Fibroblast of the aortic adventitia (primary cell): ENCODE measurements around the gene FPR3. TPM values are rescaled to one million over a fixed set of nuclear protein-coding genes. Genes with fewer than 3 reads are reported as not detected.

Source experiments
- DNase-seq: peaks from one replicate; pipeline ENCODE4 v3.0.0-alpha.2; 2010; ENCODE audit warnings: low read depth
- H3K4me3 ChIP-seq: 2 replicates; pipeline ENCODE4 v1.5.1; 2011; ENCODE audit warnings: low read depth, mild to moderate bottlenecking, control low read depth, low read length, moderate library complexity
- CTCF ChIP-seq: IDR thresholded peaks from 2 replicates; pipeline ENCODE4 v1.5.1; 2011; ENCODE audit warnings: mild to moderate bottlenecking, low read length, control low read depth, inconsistent platforms; ENCODE audit not compliant: insufficient read depth
- total RNA-seq: library from RNA; depleted of rRNA; stranded (reverse); fragments of >200 nt; gene quantifications from 2 replicates; pipeline ENCODE4 v1.2.3, GENCODE V29; 2012; ENCODE audit warnings: low replicate concordance

Gene FPR3
- total RNA-seq, 1 donor = not detected

GRCh38 chr19:51815043-51815442 is 20.1 kb downstream of the FPR3 start:
- DNase-seq = no peak
- no peak for TF ChIP-seq CTCF
- H3K4me3 ChIP-seq = no peak overlapping the region

- no peak for DNase-seq
- H3K4me3 ChIP-seq = no peak overlapping the region
- no peak for TF ChIP-seq CTCF
Measured at GRCh38 chr19:51816711-51817110, 21.8 kb downstream of the FPR3 start.

- no peak for DNase-seq
- no peak for TF ChIP-seq CTCF
- no peak overlapping the region for H3K4me3 ChIP-seq
Measured at GRCh38 chr19:51820011-51820410, 25.1 kb downstream of the FPR3 start.

- TF ChIP-seq CTCF = no peak
- no peak for DNase-seq
- no peak overlapping the region for H3K4me3 ChIP-seq
Measured at GRCh38 chr19:51820831-51821446, 26.0 kb downstream of the FPR3 start.

- no peak overlapping the region for H3K4me3 ChIP-seq
- no peak for DNase-seq
- TF ChIP-seq CTCF = no peak
Measured at GRCh38 chr19:51821456-51821855, 26.5 kb downstream of the FPR3 start.

GRCh38 chr19:51821921-51822320 is 27.0 kb downstream of the FPR3 start:
- TF ChIP-seq CTCF = no peak
- DNase-seq = no peak
- no peak overlapping the region for H3K4me3 ChIP-seq

- DNase-seq = peak; percentile 31
- no peak overlapping the region for H3K4me3 ChIP-seq
- TF ChIP-seq CTCF = no peak
Measured at GRCh38 chr19:51822325-51822724, 27.4 kb downstream of the FPR3 start.
